ENCODE data around the gene RTP3.

GRCh38 chr3:46483825-46484224, 14.0 kb upstream of the RTP3 start:
- no peak for TF ChIP-seq POLR2AphosphoS5 (IDR thresholded peaks at IDR 0.05)
- TF ChIP-seq CTCF (IDR thresholded peaks at IDR 0.05; ENCODE audit: poor library complexity, severe bottlenecking), result no peak
- TF ChIP-seq RAD21 (conservative IDR thresholded peaks at IDR 0.05), result no peak

Measured in neural cell (in vitro differentiated cells).